Lower leg skin (tissue), 3 donors: ENCODE measurements around the gene SNAI3.

Experiments used
- CTCF ChIP-seq, 3 donors: fragments of 450-650 bp; IDR thresholded peaks; one replicate each; pipeline ENCODE4 v1.5.1; 2016; ENCODE audit warnings: antibody characterized with exemption in 3 of 3, mild to moderate bottlenecking in 3 of 3, moderate library complexity in 2 of 3
- POLR2A ChIP-seq, 2 donors: fragments of 450-650 bp; IDR thresholded peaks; one replicate each; pipeline ENCODE4 v1.6.1; 2016 to 2017; ENCODE audit warnings: antibody characterized with exemption in 2 of 2, mild to moderate bottlenecking in 1 of 2, moderate library complexity in 1 of 2

GRCh38 chr16:88735121-88735520, 48.8 kb upstream of the SNAI3 start:
- TF ChIP-seq CTCF (IDR thresholded peaks at IDR 0.05) (no peak), POLR2A (IDR thresholded peaks at IDR 0.05) (no peak)
